K562 (cell line): ENCODE results near the gene RNF152.

Experiments used
- GATAD2A ChIP-seq: fragments of 450-650 bp; IDR thresholded peaks from 2 replicates; pipeline ENCODE4 v1.6.1; 2017
- HNRNPUL1 ChIP-seq: fragments of 200-400 bp; formaldehyde crosslinking; IDR thresholded peaks from 2 replicates; pipeline ENCODE4 v1.6.1; 2017; ENCODE audit warnings: low read length
- PHF8 ChIP-seq: fragments of 200-600 bp; sonication (generic); IDR thresholded peaks from 2 replicates; pipeline ENCODE4 v1.6.1; 2012; ENCODE audit warnings: mixed run types, mild to moderate bottlenecking, inconsistent platforms, low read length, moderate library complexity, borderline replicate concordance
- POLR2AphosphoS2 ChIP-seq: IDR thresholded peaks from 2 replicates; pipeline ENCODE4 v1.6.1; 2012; ENCODE audit warnings: low read length, improper control_type of control experiment

GRCh38 chr18:61876899-61877298 is 15.9 kb downstream of the RNF152 start:
- TF ChIP-seq HNRNPUL1 (no peak), PHF8 (no peak), POLR2AphosphoS2 (no peak), GATAD2A (no peak)
